HG03575 (cell line): ENCODE results near the gene SRSF4.
"Not testable (repeated sequence)": the region's sequence is repeated elsewhere in the genome, so short reads cannot be mapped to it uniquely, and the experiment has no call there.

Source experiments
- ATAC-seq: cut with Tn5 transposase; IDR thresholded peaks from one replicate; pipeline ENCODE4 v1.9.1; 2021; ENCODE audit not compliant: unreplicated experiment, insufficient number of reproducible peaks, low FRiP score; ENCODE audit errors: extremely low read depth

The SRSF4 gene

GRCh38 chr1:29114654-29115053 lies 67.0 kb downstream of the SRSF4 start:
- ATAC-seq, result no peak

- ATAC-seq, result no peak
Measured at GRCh38 chr1:29113413-29114117, 68.1 kb downstream of the SRSF4 start.

- ATAC-seq, result no peak
Measured at GRCh38 chr1:29112705-29113412, 68.8 kb downstream of the SRSF4 start.

GRCh38 chr1:29108041-29108440 lies 73.7 kb downstream of the SRSF4 start:
- not testable (repeated sequence) for ATAC-seq

- ATAC-seq, result no peak
Measured at GRCh38 chr1:29105822-29106221, 75.9 kb downstream of the SRSF4 start.

- no peak for ATAC-seq
Measured at GRCh38 chr1:29100487-29100886, 81.2 kb downstream of the SRSF4 start.

GRCh38 chr1:29099286-29099685 lies 82.4 kb downstream of the SRSF4 start:
- ATAC-seq, result no peak
